Endodermal cell (in vitro differentiated cells): Measurements from ENCODE around the gene PRKAG3. TPM values are rescaled to one million over a fixed set of nuclear protein-coding genes. Genes with fewer than 3 reads are reported as not detected.

Source experiments
- DNase-seq: peaks from one replicate; pipeline ENCODE4 v3.0.0-alpha.2; 2017
- H3K27ac ChIP-seq: 2 replicates; pipeline ENCODE4 v1.5.1; 2013; ENCODE audit warnings: mild to moderate bottlenecking, low read depth, low read length, moderate library complexity
- H3K27me3 ChIP-seq: 2 replicates; pipeline ENCODE4 v1.6.1; 2013; ENCODE audit warnings: mild to moderate bottlenecking, low read length, moderate library complexity; ENCODE audit not compliant: insufficient read depth, control insufficient read depth, poor library complexity, severe bottlenecking
- H3K36me3 ChIP-seq: 2 replicates; pipeline ENCODE4 v1.7.0; 2013; ENCODE audit warnings: mild to moderate bottlenecking, low read length, moderate library complexity; ENCODE audit not compliant: control insufficient read depth, insufficient read depth
- H3K4me1 ChIP-seq: one replicate; pipeline ENCODE4 v1.7.0; 2013; ENCODE audit warnings: low read length; ENCODE audit not compliant: control insufficient read depth, insufficient read depth
- H3K4me3 ChIP-seq: 2 replicates; pipeline ENCODE4 v1.5.1; 2013; ENCODE audit warnings: mild to moderate bottlenecking, low read length, moderate library complexity
- H3K9ac ChIP-seq: 2 replicates; pipeline ENCODE4 v1.6.1; 2013; ENCODE audit warnings: mild to moderate bottlenecking, low read length, moderate library complexity; ENCODE audit not compliant: poor library complexity, severe bottlenecking; ENCODE audit errors: extremely low read depth
- H3K9me3 ChIP-seq: 2 replicates; pipeline ENCODE4 v1.6.1; 2013; ENCODE audit warnings: mild to moderate bottlenecking, low read length, moderate library complexity; ENCODE audit not compliant: control insufficient read depth
- H3K27ac Mint-ChIP-seq: 2 replicates; pipeline ENCODE4 v1.8.0; 2020; ENCODE audit warnings: mixed read lengths
- H3K27me3 Mint-ChIP-seq: 2 replicates; pipeline ENCODE4 v1.8.0; 2021; ENCODE audit warnings: mild to moderate bottlenecking, mixed read lengths; ENCODE audit not compliant: insufficient read depth
- H3K36me3 Mint-ChIP-seq: 2 replicates; pipeline ENCODE4 v1.8.0; 2020; ENCODE audit warnings: low read depth, mixed read lengths
- H3K4me1 Mint-ChIP-seq: 2 replicates; pipeline ENCODE4 v1.8.0; 2020; ENCODE audit warnings: mixed read lengths
- H3K4me3 Mint-ChIP-seq: 2 replicates; pipeline ENCODE4 v1.8.0; 2020; ENCODE audit warnings: mild to moderate bottlenecking, moderate library complexity, mixed read lengths
- H3K9me3 Mint-ChIP-seq: 2 replicates; pipeline ENCODE4 v1.8.0; 2020; ENCODE audit warnings: mild to moderate bottlenecking, mixed read lengths
- CTCF ChIP-seq: fragments of 200-600 bp; sonication (generic); conservative IDR thresholded peaks from 2 replicates; pipeline ENCODE4 v1.5.0; 2021; ENCODE audit warnings: antibody characterized with exemption, mild to moderate bottlenecking
- WGBS, 2 experiments: methylation state at CpG; one replicate each; pipeline versions ENCODE4 v1.1.5 to v1.1.7; 2013; ENCODE audit warnings: missing lambda C conversion rate in 2 of 2, mixed read lengths in 1 of 2; ENCODE audit not compliant: insufficient coverage in 1 of 2, insufficient read length in 1 of 2; 5-methylcytosine and 5-hydroxymethylcytosine counted together
- total RNA-seq, 2 donors: library from RNA; stranded (reverse); fragmentation: NEBNext Ultra II Directional in 1 of 2; extraction: Animal tissue kit (Norgen Biotek cat#: 25700) in 1 of 2; gene quantifications; 2 replicates in 1 of 2; 3 replicates in 1 of 2; pipeline ENCODE4 v1.2.1, GENCODE V29; 2021

The PRKAG3 gene
- total RNA-seq, 2 donors from 2014 or later = not detected

GRCh38 chr2:218856167-218856895, 24.7 kb upstream of the PRKAG3 start:
- Mint-ChIP-seq H3K27ac (no peak overlapping the region), H3K4me3 (no peak overlapping the region), H3K36me3 (no peaks in the 10 kb centered on the region), H3K4me1 (peaks cover 13% of the 10 kb centered on the region), H3K9me3 (no peaks in the 10 kb centered on the region), H3K27me3 (peaks cover 86% of the 10 kb centered on the region)
- WGBS, 2 experiments = 47 to 59% methylated on average over 8 to 12 of the region's 12 CpGs
- Histone ChIP-seq H3K36me3 (no peaks in the 10 kb centered on the region), H3K9ac (no peak overlapping the region), H3K27me3 (peaks cover 82% of the 10 kb centered on the region), H3K27ac (no peak overlapping the region), H3K9me3 (no peaks in the 10 kb centered on the region), H3K4me1 (peaks cover 8% of the 10 kb centered on the region), H3K4me3 (no peak overlapping the region)
- no peak for TF ChIP-seq CTCF
- DNase-seq = peak; percentile 47

- peaks cover 9% of the 10 kb centered on the region for H3K4me1 Mint-ChIP-seq
- H3K4me1 ChIP-seq = peaks cover 7% of the 10 kb centered on the region
- no peak overlapping the region for H3K4me3 Mint-ChIP-seq
- peak; percentile 45 for DNase-seq
- no peak for TF ChIP-seq CTCF
- H3K9ac ChIP-seq = no peak overlapping the region
- peaks cover 82% of the 10 kb centered on the region for H3K27me3 Mint-ChIP-seq
- 59 to 72% methylated on average over 6 to 14 of the region's 14 CpGs for whole genome bisulfite sequencing, 2 experiments
- H3K9me3 Mint-ChIP-seq = no peaks in the 10 kb centered on the region
- no peak overlapping the region for H3K27ac Mint-ChIP-seq
- no peak overlapping the region for H3K27ac ChIP-seq
- no peaks in the 10 kb centered on the region for H3K36me3 ChIP-seq
- peaks cover 74% of the 10 kb centered on the region for H3K27me3 ChIP-seq
- no peak overlapping the region for H3K4me3 ChIP-seq
- no peaks in the 10 kb centered on the region for H3K36me3 Mint-ChIP-seq
- H3K9me3 ChIP-seq = no peaks in the 10 kb centered on the region
These were observed 23.9 kb upstream of the PRKAG3 start for GRCh38 chr2:218855305-218856166.

- TF ChIP-seq CTCF = no peak
- no peak for DNase-seq
- WGBS, 2 experiments = 55 to 66% methylated on average over 3 to 5 of the region's 5 CpGs
- Histone ChIP-seq H3K27ac (no peak overlapping the region), H3K4me3 (no peak overlapping the region), H3K36me3 (no peaks in the 10 kb centered on the region), H3K4me1 (peaks cover under 1% of the 10 kb centered on the region), H3K9ac (no peak overlapping the region), H3K27me3 (peaks cover 68% of the 10 kb centered on the region), H3K9me3 (no peaks in the 10 kb centered on the region)
- H3K27ac Mint-ChIP-seq = no peak overlapping the region
- H3K4me1 Mint-ChIP-seq = peaks cover 4% of the 10 kb centered on the region
- peaks cover 77% of the 10 kb centered on the region for H3K27me3 Mint-ChIP-seq
- no peaks in the 10 kb centered on the region for H3K36me3 Mint-ChIP-seq
- H3K9me3 Mint-ChIP-seq = no peaks in the 10 kb centered on the region
- no peak overlapping the region for H3K4me3 Mint-ChIP-seq
These were observed 23.3 kb upstream of the PRKAG3 start for GRCh38 chr2:218854860-218855259.
